ENCODE measurements around the gene ASMTL.

The ASMTL gene

GRCh38 chrX:1401611-1402430 lies 50.9 kb downstream of the ASMTL start:
- H3K4me3 ChIP-seq (ENCODE audit: control insufficient read depth, low read depth, low read length), result no peak overlapping the region
- no peak for DNase-seq (ENCODE audit: low read depth)
- TF ChIP-seq CTCF (IDR thresholded peaks at IDR 0.05; ENCODE audit: control insufficient read depth, insufficient read depth, low read depth, low read length, missing control alignments), result no peak

GRCh38 chrX:1400742-1401471 lies 51.8 kb downstream of the ASMTL start:
- TF ChIP-seq CTCF (IDR thresholded peaks at IDR 0.05; ENCODE audit: control insufficient read depth, insufficient read depth, low read depth, low read length, missing control alignments), result no peak
- no peak for DNase-seq (ENCODE audit: low read depth)
- H3K4me3 ChIP-seq (ENCODE audit: control insufficient read depth, low read depth, low read length), result no peak overlapping the region

- no peak for DNase-seq (ENCODE audit: low read depth)
- TF ChIP-seq CTCF (IDR thresholded peaks at IDR 0.05; ENCODE audit: control insufficient read depth, insufficient read depth, low read depth, low read length, missing control alignments), result no peak
- no peak overlapping the region for H3K4me3 ChIP-seq (ENCODE audit: control insufficient read depth, low read depth, low read length)
Measured at GRCh38 chrX:1400049-1400448, 52.7 kb downstream of the ASMTL start.

- no peak for TF ChIP-seq CTCF (IDR thresholded peaks at IDR 0.05; ENCODE audit: control insufficient read depth, insufficient read depth, low read depth, low read length, missing control alignments)
Measured at GRCh38 chrX:1398431-1399340, 54.0 kb downstream of the ASMTL start.

GRCh38 chrX:1397441-1398270 lies 55.1 kb downstream of the ASMTL start:
- no peak for TF ChIP-seq CTCF (IDR thresholded peaks at IDR 0.05; ENCODE audit: control insufficient read depth, insufficient read depth, low read depth, low read length, missing control alignments)
- no peak overlapping the region for H3K4me3 ChIP-seq (ENCODE audit: control insufficient read depth, low read depth, low read length)
- no peak for DNase-seq (ENCODE audit: low read depth)

More at GRCh38 chrX:1398431-1399340, 54.0 kb downstream of the ASMTL start:
- DNase-seq (ENCODE audit: low read depth), result no peak
- no peak overlapping the region for H3K4me3 ChIP-seq (ENCODE audit: control insufficient read depth, low read depth, low read length)

Data from AG09309 (cell line).